Measurements from ENCODE around the gene CDCP1.

Gene CDCP1

GRCh38 chr3:45145681-45146614 is at the start of gene CDCP1:
Gene CDCP1, minus strand, starts transcription at chr3:45146378. Its CDS starts 91 bp downstream, at chr3:45146287.
- peak; percentile 39 for DNase-seq (ENCODE audit: insufficient read length, low spot score)
- no peak for FAIRE-seq

GRCh38 chr3:45194791-45195190 is 48.6 kb upstream of the CDCP1 start:
- FAIRE-seq (no peak), DNase-seq (ENCODE audit: insufficient read length, low spot score) (no peak)

- DNase-seq (ENCODE audit: insufficient read length, low spot score): no peak
- no peak for FAIRE-seq
Measured at GRCh38 chr3:45191924-45192417, 45.8 kb upstream of the CDCP1 start.

- no peak for FAIRE-seq
- no peak for DNase-seq (ENCODE audit: insufficient read length, low spot score)
Measured at GRCh38 chr3:45191424-45191823, 45.2 kb upstream of the CDCP1 start.

GRCh38 chr3:45188719-45189659 is 42.8 kb upstream of the CDCP1 start:
- DNase-seq (ENCODE audit: insufficient read length, low spot score) (no peak), FAIRE-seq (no peak)

GRCh38 chr3:45187694-45188141 is 41.5 kb upstream of the CDCP1 start:
- DNase-seq (ENCODE audit: insufficient read length, low spot score) (no peak), FAIRE-seq (no peak)

- FAIRE-seq (no peak), DNase-seq (ENCODE audit: insufficient read length, low spot score) (no peak)
Measured at GRCh38 chr3:45186871-45187270, 40.7 kb upstream of the CDCP1 start.

- no peak for FAIRE-seq
- DNase-seq (ENCODE audit: insufficient read length, low spot score): no peak
Measured at GRCh38 chr3:45185461-45185860, 39.3 kb upstream of the CDCP1 start.

- no peak for FAIRE-seq
- DNase-seq (ENCODE audit: insufficient read length, low spot score): no peak
Measured at GRCh38 chr3:45185052-45185451, 38.9 kb upstream of the CDCP1 start.

- FAIRE-seq: no peak
- DNase-seq (ENCODE audit: insufficient read length, low spot score): no peak
Measured at GRCh38 chr3:45183872-45184262, 37.7 kb upstream of the CDCP1 start.

- DNase-seq (ENCODE audit: insufficient read length, low spot score) (peak; percentile 63), FAIRE-seq (peak; percentile 87)
Measured at GRCh38 chr3:45182915-45183871, 37.0 kb upstream of the CDCP1 start.

- DNase-seq (ENCODE audit: insufficient read length, low spot score): no peak
- no peak for FAIRE-seq
Measured at GRCh38 chr3:45181496-45181895, 35.3 kb upstream of the CDCP1 start.

- FAIRE-seq: no peak
- DNase-seq (ENCODE audit: insufficient read length, low spot score): no peak
Measured at GRCh38 chr3:45180899-45181298, 34.7 kb upstream of the CDCP1 start.

GRCh38 chr3:45180051-45180450 is 33.9 kb upstream of the CDCP1 start:
- DNase-seq (ENCODE audit: insufficient read length, low spot score): no peak

GRCh38 chr3:45179163-45179562 is 33.0 kb upstream of the CDCP1 start:
- DNase-seq (ENCODE audit: insufficient read length, low spot score): no peak
- no peak for FAIRE-seq

More at GRCh38 chr3:45180051-45180450, 33.9 kb upstream of the CDCP1 start:
- FAIRE-seq: peak; percentile 71

- DNase-seq (ENCODE audit: insufficient read length, low spot score) (peak; percentile 47), FAIRE-seq (peak; percentile 73)
Measured at GRCh38 chr3:45178183-45179023, 32.2 kb upstream of the CDCP1 start.

- no peak for DNase-seq (ENCODE audit: insufficient read length, low spot score)
- FAIRE-seq: no peak
Measured at GRCh38 chr3:45176912-45177311, 30.7 kb upstream of the CDCP1 start.

- FAIRE-seq: no peak
- no peak for DNase-seq (ENCODE audit: insufficient read length, low spot score)
Measured at GRCh38 chr3:45174234-45174633, 28.1 kb upstream of the CDCP1 start.

- FAIRE-seq (no peak), DNase-seq (ENCODE audit: insufficient read length, low spot score) (no peak)
Measured at GRCh38 chr3:45173776-45174175, 27.6 kb upstream of the CDCP1 start.
